HUES6 (cell line): ENCODE results near the gene CNPY4.
"Not testable (repeated sequence)": the region's sequence is repeated elsewhere in the genome, so short reads cannot be mapped to it uniquely, and the experiment has no call there.

Experiments used
- H3K27ac ChIP-seq: 2 replicates; pipeline ENCODE4 v1.7.0; 2013; ENCODE audit warnings: low read depth, mild to moderate bottlenecking, low read length, inconsistent platforms
- H3K27me3 ChIP-seq: 2 replicates; pipeline ENCODE4 v1.6.1; 2013; ENCODE audit warnings: low read length; ENCODE audit not compliant: control insufficient read depth, insufficient read depth
- H3K36me3 ChIP-seq: 2 replicates; pipeline ENCODE4 v1.6.1; 2013; ENCODE audit warnings: low read length; ENCODE audit not compliant: control insufficient read depth, insufficient read depth
- H3K4me1 ChIP-seq: 2 replicates; pipeline ENCODE4 v1.6.1; 2013; ENCODE audit warnings: low read length; ENCODE audit not compliant: control insufficient read depth, insufficient read depth
- H3K4me3 ChIP-seq: 2 replicates; pipeline ENCODE4 v1.5.1; 2013; ENCODE audit warnings: low read depth, low read length
- H3K9ac ChIP-seq: one replicate; pipeline ENCODE4 v1.6.1; 2013; ENCODE audit warnings: mild to moderate bottlenecking, low read length
- H3K9me3 ChIP-seq: 2 replicates; pipeline ENCODE4 v1.6.1; 2013; ENCODE audit warnings: low read depth, low read length; ENCODE audit not compliant: control insufficient read depth, insufficient read depth

The CNPY4 gene

GRCh38 chr7:100132697-100133151 is 13.3 kb downstream of the CNPY4 start:
- H3K9me3 ChIP-seq = no peaks in the 10 kb centered on the region
- peaks cover 4% of the 10 kb centered on the region; the same call in 1 of the 2 replicates for H3K4me1 ChIP-seq
- no peak overlapping the region for H3K27ac ChIP-seq
- no peaks in the 10 kb centered on the region for H3K36me3 ChIP-seq
- H3K4me3 ChIP-seq = no peak overlapping the region
- H3K27me3 ChIP-seq = peaks cover 11% of the 10 kb centered on the region
- no peak overlapping the region for H3K9ac ChIP-seq

GRCh38 chr7:100137851-100138760 is 18.7 kb downstream of the CNPY4 start:
- no peaks in the 10 kb centered on the region for H3K36me3 ChIP-seq
- H3K27ac ChIP-seq = no peak overlapping the region
- no peaks in the 10 kb centered on the region for H3K9me3 ChIP-seq
- H3K27me3 ChIP-seq = no peaks in the 10 kb centered on the region
- H3K4me3 ChIP-seq = no peak overlapping the region
- 0 out of 2 replicates have a peak, but pooled peaks cover under 1% of the 10 kb centered on the region for H3K4me1 ChIP-seq
- no peak overlapping the region for H3K9ac ChIP-seq

GRCh38 chr7:100141555-100141949 is 22.1 kb downstream of the CNPY4 start:
- H3K4me3 ChIP-seq = no peak overlapping the region
- H3K36me3 ChIP-seq = no peaks in the 10 kb centered on the region
- no peaks in the 10 kb centered on the region for H3K27me3 ChIP-seq
- H3K9me3 ChIP-seq = no peaks in the 10 kb centered on the region
- no peak overlapping the region for H3K9ac ChIP-seq
- H3K27ac ChIP-seq = no peak overlapping the region
- H3K4me1 ChIP-seq = no peaks in the 10 kb centered on the region

- Histone ChIP-seq H3K27me3 (no peaks in the 10 kb centered on the region), H3K9ac (no peak overlapping the region), H3K27ac (no peak overlapping the region), H3K36me3 (no peaks in the 10 kb centered on the region), H3K4me3 (no peak overlapping the region), H3K9me3 (no peaks in the 10 kb centered on the region), H3K4me1 (no peaks in the 10 kb centered on the region)
Measured at GRCh38 chr7:100142461-100142860, 23.0 kb downstream of the CNPY4 start.

GRCh38 chr7:100146350-100146749 is 26.9 kb downstream of the CNPY4 start:
- H3K4me3 ChIP-seq, H3K27me3 ChIP-seq, H3K9me3 ChIP-seq, H3K36me3 ChIP-seq, H3K27ac ChIP-seq, H3K4me1 ChIP-seq, H3K9ac ChIP-seq: not testable (repeated sequence)

- Histone ChIP-seq H3K36me3 (peaks cover 6% of the 10 kb centered on the region; the same call in 1 of the 2 replicates), H3K9me3 (no peaks in the 10 kb centered on the region), H3K4me3 (no peak overlapping the region), H3K27me3 (no peaks in the 10 kb centered on the region), H3K27ac (no peak overlapping the region), H3K9ac (no peak overlapping the region), H3K4me1 (peaks cover 7% of the 10 kb centered on the region; the same call in 1 of the 2 replicates)
Measured at GRCh38 chr7:100147278-100147677, 27.8 kb downstream of the CNPY4 start.

- H3K9ac ChIP-seq = peak overlapping the region; percentile 43
- H3K4me3 ChIP-seq = peak overlapping the region; percentile 51
- H3K27me3 ChIP-seq = no peaks in the 10 kb centered on the region
- H3K36me3 ChIP-seq = peaks cover 14% of the 10 kb centered on the region
- no peaks in the 10 kb centered on the region for H3K9me3 ChIP-seq
- H3K4me1 ChIP-seq = peaks cover 10% of the 10 kb centered on the region; the same call in 1 of the 2 replicates
- peak overlapping the region; percentile 37; the same call in 1 of the 2 replicates for H3K27ac ChIP-seq
Measured at GRCh38 chr7:100148225-100148558, 28.8 kb downstream of the CNPY4 start.

GRCh38 chr7:100148559-100149328 is 29.3 kb downstream of the CNPY4 start, which contains the start of gene LAMTOR4:
LAMTOR4 (plus strand) TSS chr7:100148918; CDS start chr7:100148973, 55 bp downstream.
- peak within 1 kb of the TSS; percentile 65; the same call in 1 of the 2 replicates for H3K27ac ChIP-seq
- no peaks in the 10 kb centered on the region for H3K27me3 ChIP-seq
- H3K4me3 ChIP-seq = peak within 1 kb of the TSS; percentile 97
- H3K9ac ChIP-seq = peak within 1 kb of the TSS; percentile 89
- peaks cover 20% of the 10 kb centered on the region for H3K36me3 ChIP-seq
- no peaks in the 10 kb centered on the region for H3K9me3 ChIP-seq
- H3K4me1 ChIP-seq = peaks cover 12% of the 10 kb centered on the region; the same call in 1 of the 2 replicates

GRCh38 chr7:100152404-100152803 is 33.0 kb downstream of the CNPY4 start:
- no peak overlapping the region for H3K4me3 ChIP-seq
- no peak overlapping the region for H3K9ac ChIP-seq
- no peaks in the 10 kb centered on the region for H3K9me3 ChIP-seq
- peaks cover 38% of the 10 kb centered on the region for H3K4me1 ChIP-seq
- peaks cover 52% of the 10 kb centered on the region for H3K36me3 ChIP-seq
- H3K27ac ChIP-seq = no peak overlapping the region
- no peaks in the 10 kb centered on the region for H3K27me3 ChIP-seq

- Histone ChIP-seq H3K4me3 (no peak overlapping the region), H3K36me3 (peaks cover 52% of the 10 kb centered on the region), H3K27ac (no peak overlapping the region)
Measured at GRCh38 chr7:100152937-100153666, 33.7 kb downstream of the CNPY4 start.

More at GRCh38 chr7:100152937-100153666, 33.7 kb downstream of the CNPY4 start:
- Histone ChIP-seq H3K4me1 (peaks cover 42% of the 10 kb centered on the region), H3K9me3 (no peaks in the 10 kb centered on the region), H3K9ac (no peak overlapping the region), H3K27me3 (no peaks in the 10 kb centered on the region)
